ENCODE measurements around the gene TFCP2.

DNA sequence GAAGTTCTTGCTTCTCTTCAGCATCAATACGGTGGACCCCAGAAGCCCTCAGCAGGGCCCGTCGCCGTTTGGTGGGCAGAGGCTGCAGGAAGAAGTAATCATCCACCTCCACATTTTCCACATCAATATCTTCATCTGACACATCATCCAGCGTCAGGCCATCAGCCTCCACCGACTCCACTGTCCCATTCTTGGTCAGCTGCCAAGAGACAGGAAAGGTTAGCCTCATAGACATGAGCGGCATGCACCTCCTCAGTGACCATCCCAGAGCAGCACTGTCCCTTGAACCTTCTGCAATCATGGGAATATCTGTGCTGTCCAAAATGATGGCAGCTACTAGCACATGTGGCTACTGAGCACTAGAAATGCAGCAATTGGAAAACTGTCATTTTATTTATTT lies 105.2 kb downstream of the TFCP2 start:
- no peak for TF ChIP-seq EZH2 (IDR thresholded peaks at IDR 0.05; ENCODE audit: insufficient read depth, poor library complexity, severe bottlenecking)
- TF ChIP-seq EZH2phosphoT487 (IDR thresholded peaks at IDR 0.05; ENCODE audit: insufficient read depth, low read depth), result no peak
